IMR-90 (cell line): Measurements from ENCODE around the gene GMCL1. TPM values are rescaled to one million over a fixed set of nuclear protein-coding genes. Genes with fewer than 3 reads are reported as not detected.

Source experiments
- ATAC-seq: fragments of 200-7000 bp; cut with Tn5 transposase; 2 replicates; pipeline ENCODE4 v1.9.1; 2020; ENCODE audit warnings: low read depth, mild to moderate bottlenecking, moderate library complexity
- BruUV-seq: library from RNA; stranded (reverse); fragments of 400-500 nt; replicated peaks from 2 replicates; lab custom pipeline; 2021; lab: Mats Ljungman, UMichigan
- CTCF ChIA-PET: fragments of 300-600 bp; formaldehyde crosslinking; extraction: SDS; loops from one replicate; lab custom pipeline; 2021; ENCODE audit warnings: antibody characterized with exemption; lab: Yijun Ruan, JAX
- POLR2A ChIA-PET: fragments of 300-600 bp; sonication (Branson Sonifier 250); formaldehyde crosslinking; loops from one replicate; lab custom pipeline; 2022; ENCODE audit warnings: antibody characterized with exemption; ENCODE audit not compliant: unreplicated experiment; lab: Charles Lee
- DNase-seq: peaks from one replicate; pipeline ENCODE4 v3.0.0; 2013
- H2AFZ ChIP-seq: replicated peaks from 2 replicates; pipeline ENCODE3; 2013; ENCODE audit warnings: low read length, mild to moderate bottlenecking; ENCODE audit not compliant: poor library complexity
- H2AK5ac ChIP-seq: 2 replicates; pipeline ENCODE4 v1.6.1; 2013; ENCODE audit warnings: low read depth, low read length, inconsistent platforms
- H2AK9ac ChIP-seq: replicated peaks from 2 replicates; pipeline ENCODE3; 2013; ENCODE audit warnings: mild to moderate bottlenecking, low read depth, low read length, moderate library complexity; ENCODE audit not compliant: poor library complexity
- H2BK120ac ChIP-seq: 2 replicates; pipeline ENCODE4 v1.6.1; 2013; ENCODE audit warnings: low read depth, low read length, inconsistent platforms
- H2BK15ac ChIP-seq: 3 replicates; pipeline ENCODE4 v1.6.1; 2013; ENCODE audit warnings: low read depth, low read length, inconsistent platforms
- H2BK20ac ChIP-seq: 2 replicates; pipeline ENCODE4 v1.6.1; 2013; ENCODE audit warnings: low read depth, mild to moderate bottlenecking, inconsistent platforms, low read length, moderate library complexity
- H2BK5ac ChIP-seq: 2 replicates; pipeline ENCODE4 v1.6.1; 2013; ENCODE audit warnings: mild to moderate bottlenecking, low read depth, low read length, inconsistent platforms; ENCODE audit not compliant: poor library complexity, severe bottlenecking
- H3K14ac ChIP-seq: replicated peaks from 2 replicates; pipeline ENCODE4 v1.6.1; 2013; ENCODE audit warnings: low read depth, low read length, inconsistent platforms
- H3K18ac ChIP-seq: 2 replicates; pipeline ENCODE4 v1.6.1; 2013; ENCODE audit warnings: low read depth, low read length, control low read depth
- H3K23ac ChIP-seq: 2 replicates; pipeline ENCODE4 v1.6.1; 2013; ENCODE audit warnings: low read depth, low read length, inconsistent platforms
- H3K27ac ChIP-seq: 2 replicates; pipeline ENCODE4 v1.5.1; 2013; ENCODE audit warnings: mild to moderate bottlenecking, control low read depth, low read length; ENCODE audit not compliant: insufficient read depth
- H3K27me3 ChIP-seq: 2 replicates; pipeline ENCODE4 v1.6.1; 2013; ENCODE audit warnings: low read length; ENCODE audit not compliant: control insufficient read depth, insufficient read depth
- H3K36me3 ChIP-seq: 2 replicates; pipeline ENCODE4 v1.6.1; 2013; ENCODE audit warnings: low read length, mixed read lengths; ENCODE audit not compliant: control insufficient read depth, insufficient read depth
- H3K4ac ChIP-seq: 2 replicates; pipeline ENCODE4 v1.6.1; 2013; ENCODE audit warnings: low read depth, low read length, inconsistent platforms
- H3K4me1 ChIP-seq: 2 replicates; pipeline ENCODE4 v1.6.1; 2013; ENCODE audit warnings: low read length, mixed read lengths; ENCODE audit not compliant: control insufficient read depth, insufficient read depth
- H3K4me2 ChIP-seq: 2 replicates; pipeline ENCODE4 v1.6.1; 2013; ENCODE audit warnings: low read depth, mild to moderate bottlenecking, control low read depth, low read length, moderate library complexity
- H3K4me3 ChIP-seq: 2 replicates; pipeline ENCODE4 v1.5.1; 2013; ENCODE audit warnings: low read depth, mild to moderate bottlenecking, control low read depth, low read length, moderate library complexity; ENCODE audit not compliant: insufficient read depth
- H3K56ac ChIP-seq: 2 replicates; pipeline ENCODE4 v1.6.1; 2013; ENCODE audit warnings: low read length, inconsistent platforms; ENCODE audit not compliant: insufficient read depth; ENCODE audit errors: extremely low read depth
- H3K79me1 ChIP-seq, 2 experiments: 2 replicates each; pipeline ENCODE4 v1.6.1; 2013; ENCODE audit warnings: low read length in 2 of 2, inconsistent platforms in 1 of 2, low read depth in 1 of 2
- H3K9ac ChIP-seq: 2 replicates; pipeline ENCODE4 v1.6.1; 2013; ENCODE audit warnings: low read depth, low read length, control low read depth
- H3K9me1 ChIP-seq: 2 replicates; pipeline ENCODE4 v1.6.1; 2013; ENCODE audit warnings: low read length, inconsistent platforms; ENCODE audit not compliant: insufficient read depth
- H3K9me3 ChIP-seq: 2 replicates; pipeline ENCODE4 v1.6.1; 2013; ENCODE audit warnings: low read length; ENCODE audit not compliant: control insufficient read depth, insufficient read depth
- H4K20me1 ChIP-seq: 2 replicates; pipeline ENCODE4 v1.6.1; 2013; ENCODE audit warnings: low read length, inconsistent platforms; ENCODE audit not compliant: insufficient read depth
- H4K5ac ChIP-seq: 2 replicates; pipeline ENCODE4 v1.6.1; 2013; ENCODE audit warnings: mild to moderate bottlenecking, low read depth, low read length, control low read depth
- H4K8ac ChIP-seq, 2 experiments: 2 replicates each; pipeline ENCODE4 v1.6.1; 2013; ENCODE audit warnings: low read depth in 2 of 2, low read length in 2 of 2, control low read depth in 1 of 2, inconsistent platforms in 1 of 2
- H4K91ac ChIP-seq: 2 replicates; pipeline ENCODE4 v1.6.1; 2013; ENCODE audit warnings: low read depth, low read length, inconsistent platforms; ENCODE audit not compliant: insufficient read depth
- BHLHE40 ChIP-seq: fragments of 150-350 bp; IDR thresholded peaks from 2 replicates; pipeline ENCODE4 v1.6.1; 2016; ENCODE audit warnings: mild to moderate bottlenecking, low read depth, low read length
- MAZ ChIP-seq: IDR thresholded peaks from 2 replicates; pipeline ENCODE4 v1.6.1; 2012; ENCODE audit warnings: low read depth, mild to moderate bottlenecking, low read length, improper control_type of control experiment, moderate library complexity, borderline replicate concordance
- NFE2L2 ChIP-seq: fragments of 150-350 bp; IDR thresholded peaks from 2 replicates; pipeline ENCODE4 v1.6.1; 2016; ENCODE audit warnings: low read depth, mild to moderate bottlenecking, low read length
- RAD21 ChIP-seq: IDR thresholded peaks from 2 replicates; pipeline ENCODE4 v1.6.1; 2012; ENCODE audit warnings: low read length, improper control_type of control experiment
- USF2 ChIP-seq: fragments of 150-350 bp; IDR thresholded peaks from 2 replicates; pipeline ENCODE4 v1.6.1; 2017; ENCODE audit warnings: mild to moderate bottlenecking, antibody characterized with exemption, low read length, low read depth
- dilution Hi-C: fragments of 300-500 bp; cut with HindIII; formaldehyde crosslinking; loops from one replicate; pipeline ENCODE4 v1.14.3; 2018; ENCODE audit warnings: low sequenced_read_pairs; ENCODE audit not compliant: unreplicated experiment
- in situ Hi-C: fragments of 300-500 bp; cut with MboI; formaldehyde crosslinking; loops from 3 replicates; pipeline ENCODE4 v1.14.3; 2019; ENCODE audit warnings: low sequenced_read_pairs, inconsistent platforms, mixed read lengths
- intact Hi-C: fragments of 100-400 bp; cut with micrococcal nuclease; formaldehyde crosslinking; loops from 2 replicates; pipeline ENCODE4 v1.10.0; 2022
- polyA plus RNA-seq, 3 experiments: library from polyadenylated mRNA; depleted of rRNA; stranded (reverse); fragments of >200 nt; gene quantifications; 2 replicates each; pipeline ENCODE4 v1.2.3, GENCODE V29; 2012; ENCODE audit warnings: low replicate concordance in 1 of 3
- total RNA-seq: library from RNA; depleted of rRNA; stranded (reverse); fragments of >200 nt; gene quantifications from 2 replicates; pipeline ENCODE4 v1.2.3, GENCODE V29; 2012

The GMCL1 gene
- total and polyA plus RNA-seq, 2 of the 4 experiments (the other 2 are of a cell fraction) = 2.8 to 3.4 TPM

- no peak overlapping the region for H3K18ac ChIP-seq
- CTCF ChIA-PET = interaction anchor here (1.3 kb wide), 1 partner anchor 26 kb away, joined by 3 read pairs; no protein-coding TSS in a partner anchor
- H2AFZ ChIP-seq = no peak overlapping the region
- no peak overlapping the region for H4K91ac ChIP-seq
- H2AK5ac ChIP-seq = no peak overlapping the region
- H3K27me3 ChIP-seq = no peaks in the 10 kb centered on the region
- no peak for TF ChIP-seq MAZ
- no peak for TF ChIP-seq USF2
- no peak for TF ChIP-seq RAD21
- no peak for TF ChIP-seq BHLHE40
- no peak for TF ChIP-seq NFE2L2
- no TSS peak for BruUV-seq
- no peak overlapping the region for H3K23ac ChIP-seq
- no peaks in the 10 kb centered on the region for H4K20me1 ChIP-seq
- no peak overlapping the region for H2BK120ac ChIP-seq
- POLR2A ChIA-PET = no interaction called here
- no peak overlapping the region for H2BK20ac ChIP-seq
- no peaks in the 10 kb centered on the region for H3K9me3 ChIP-seq
- H3K14ac ChIP-seq = no peak overlapping the region
- dilution Hi-C loops = no loop called here
- ATAC-seq (no peak), DNase-seq (no peak)
- no peak overlapping the region for H3K4me2 ChIP-seq
- in situ Hi-C loops = no loop called here
- peaks cover 7% of the 10 kb centered on the region; the same call in 1 of the 2 replicates for H3K9me1 ChIP-seq
- peaks cover 10% of the 10 kb centered on the region for H3K4me1 ChIP-seq
- H3K27ac ChIP-seq = no peak overlapping the region
- H2AK9ac ChIP-seq = no peak overlapping the region
- intact Hi-C loops = no loop called here
- H3K56ac ChIP-seq = no peak overlapping the region
- peaks cover 0 to 7% of the 10 kb centered on the region in 2 experiments; a peak in 1 of 4 replicates for H3K79me1 ChIP-seq
- no peak overlapping the region for H3K4ac ChIP-seq
- H3K4me3 ChIP-seq = no peak overlapping the region
- H3K9ac ChIP-seq = no peak overlapping the region
- peaks cover 3% of the 10 kb centered on the region for H3K36me3 ChIP-seq
- H4K5ac ChIP-seq = no peak overlapping the region
- no peak overlapping the region for H4K8ac ChIP-seq
- H2BK5ac ChIP-seq = no peak overlapping the region
- H2BK15ac ChIP-seq = no peak overlapping the region
These were observed 38.4 kb upstream of the GMCL1 start for GRCh38 chr2:69791045-69791444.
